GM23338 (cell line): ENCODE results near the gene WDR27. TPM values are rescaled to one million over a fixed set of nuclear protein-coding genes. Genes with fewer than 3 reads are reported as not detected.

Experiments used
- ATAC-seq: fragments of 200-7000 bp; cut with Tn5 transposase; 3 replicates; pipeline ENCODE4 v1.9.1; 2020
- DNase-seq: peaks from one replicate; pipeline ENCODE4 v3.0.0-alpha.2; 2015; ENCODE audit warnings: low spot score
- H2AFZ ChIP-seq: fragments of 200-600 bp; sonication (generic); 2 replicates; pipeline ENCODE4 v1.8.0; 2016; ENCODE audit warnings: antibody characterized with exemption, mild to moderate bottlenecking, moderate library complexity
- H3F3A ChIP-seq: fragments of 200-600 bp; sonication (generic); replicated peaks from 2 replicates; pipeline ENCODE4 v1.8.0; 2017; ENCODE audit warnings: antibody characterized with exemption, mixed run types, low read depth
- H3K27ac ChIP-seq: fragments of 200-600 bp; sonication (generic); 2 replicates; pipeline ENCODE4 v1.6.1; 2016; ENCODE audit warnings: low read depth
- H3K27me3 ChIP-seq: fragments of 200-600 bp; sonication (generic); 2 replicates; pipeline ENCODE4 v1.8.0; 2016; ENCODE audit warnings: mild to moderate bottlenecking, mixed run types, moderate library complexity; ENCODE audit not compliant: insufficient read depth
- H3K36me3 ChIP-seq: fragments of 200-600 bp; sonication (generic); 2 replicates; pipeline ENCODE4 v1.8.0; 2016; ENCODE audit warnings: mild to moderate bottlenecking; ENCODE audit not compliant: insufficient read depth
- H3K4me1 ChIP-seq: fragments of 200-600 bp; sonication (generic); 2 replicates; pipeline ENCODE4 v1.8.0; 2016; ENCODE audit warnings: mild to moderate bottlenecking, moderate library complexity; ENCODE audit not compliant: insufficient read depth
- H3K4me2 ChIP-seq: fragments of 200-600 bp; sonication (generic); 2 replicates; pipeline ENCODE4 v1.7.1; 2017; ENCODE audit warnings: mixed run types
- H3K4me3 ChIP-seq: fragments of 200-600 bp; sonication (generic); 2 replicates; pipeline ENCODE4 v1.6.1; 2016; ENCODE audit warnings: mixed run types
- H3K79me2 ChIP-seq: fragments of 200-600 bp; sonication (generic); replicated peaks from 2 replicates; pipeline ENCODE4 v1.8.0; 2017; ENCODE audit warnings: mild to moderate bottlenecking; ENCODE audit not compliant: insufficient read depth
- H3K9me2 ChIP-seq: fragments of 200-600 bp; sonication (generic); 2 replicates; pipeline ENCODE4 v1.8.0; 2017; ENCODE audit not compliant: insufficient read depth
- H4K20me1 ChIP-seq: fragments of 200-600 bp; sonication (generic); replicated peaks from 2 replicates; pipeline ENCODE4 v1.8.0; 2017; ENCODE audit warnings: mild to moderate bottlenecking; ENCODE audit not compliant: insufficient read depth
- H3K27ac Mint-ChIP-seq: 2 replicates; pipeline ENCODE4 v1.8.0; 2020; ENCODE audit warnings: inconsistent platforms, mild to moderate bottlenecking, moderate library complexity, mixed read lengths
- H3K27me3 Mint-ChIP-seq: 3 replicates; pipeline ENCODE4 v1.8.0; 2022; ENCODE audit warnings: low read depth, mild to moderate bottlenecking, moderate library complexity, mixed read lengths, inconsistent platforms; ENCODE audit not compliant: insufficient read depth, poor library complexity
- H3K36me3 Mint-ChIP-seq: 3 replicates; pipeline ENCODE4 v1.8.0; 2021; ENCODE audit warnings: low read depth, mild to moderate bottlenecking, inconsistent platforms, moderate library complexity, mixed read lengths
- H3K4me1 Mint-ChIP-seq: 3 replicates; pipeline ENCODE4 v1.8.0; 2020; ENCODE audit warnings: mild to moderate bottlenecking, inconsistent platforms, mixed read lengths
- H3K4me3 Mint-ChIP-seq: 3 replicates; pipeline ENCODE4 v1.8.0; 2021; ENCODE audit warnings: moderate library complexity, mild to moderate bottlenecking, inconsistent platforms, mixed read lengths
- H3K9me3 Mint-ChIP-seq: 3 replicates; pipeline ENCODE4 v1.8.0; 2020; ENCODE audit warnings: moderate library complexity, mild to moderate bottlenecking, inconsistent platforms, mixed read lengths
- CREB1 ChIP-seq: fragments of 250-450 bp; sonication (Bioruptor Pico); IDR thresholded peaks from 2 replicates; pipeline ENCODE4 v1.5.0; 2020; ENCODE audit warnings: low read depth, mild to moderate bottlenecking, moderate library complexity
- CTCF ChIP-seq, 2 experiments: fragments of 200-600 bp in 1 of 2; sonication (generic) in 1 of 2; conservative IDR thresholded peaks; 2 replicates each; pipeline versions ENCODE4 v1.5.1 to v1.6.1; 2016 to 2017; ENCODE audit warnings: antibody characterized with exemption in 2 of 2, low read depth in 2 of 2, mild to moderate bottlenecking in 2 of 2, moderate library complexity in 1 of 2
- ETS1 ChIP-seq: IDR thresholded peaks from 2 replicates; pipeline ENCODE4 v1.6.1; 2016; ENCODE audit warnings: antibody characterized with exemption
- EZH2 ChIP-seq: fragments of 200-600 bp; sonication (generic); IDR thresholded peaks from one replicate; pipeline ENCODE4 v1.8.0; 2017; ENCODE audit warnings: antibody characterized with exemption, mild to moderate bottlenecking, low read depth; ENCODE audit not compliant: unreplicated experiment
- EZH2phosphoT487 ChIP-seq: fragments of 200-600 bp; sonication (generic); IDR thresholded peaks from one replicate; pipeline ENCODE4 v1.8.1; 2018; ENCODE audit warnings: antibody characterized with exemption; ENCODE audit not compliant: unreplicated experiment
- JUNB ChIP-seq: IDR thresholded peaks from one replicate; pipeline ENCODE4 v1.6.1; 2016; ENCODE audit warnings: antibody characterized with exemption; ENCODE audit not compliant: unreplicated experiment
- NANOG ChIP-seq: IDR thresholded peaks from 2 replicates; pipeline ENCODE4 v1.6.1; 2016; ENCODE audit warnings: antibody characterized with exemption, borderline replicate concordance
- POLR2AphosphoS5 ChIP-seq: IDR thresholded peaks from 2 replicates; pipeline ENCODE4 v1.6.1; 2016; ENCODE audit warnings: antibody characterized with exemption, low read depth
- REST ChIP-seq: IDR thresholded peaks from one replicate; pipeline ENCODE4 v1.6.1; 2018; ENCODE audit warnings: antibody characterized with exemption; ENCODE audit not compliant: unreplicated experiment
- STAT1 ChIP-seq: IDR thresholded peaks from one replicate; pipeline ENCODE4 v1.6.1; 2016; ENCODE audit warnings: antibody characterized with exemption; ENCODE audit not compliant: unreplicated experiment
- ZNF114 ChIP-seq: fragments of 250-450 bp; sonication (Bioruptor Pico); IDR thresholded peaks from 2 replicates; pipeline ENCODE4 v1.5.0; 2020; ENCODE audit warnings: mild to moderate bottlenecking, moderate library complexity
- ZNF331 ChIP-seq: fragments of 250-450 bp; sonication (Bioruptor Pico); IDR thresholded peaks from 2 replicates; pipeline ENCODE4 v1.5.0; 2020; ENCODE audit warnings: low read depth, mild to moderate bottlenecking, moderate library complexity
- polyA plus RNA-seq: library from polyadenylated mRNA; unstranded; fragments of >200 nt; fragmentation: Nextera tagmentation; extraction: Ambion mirVana; gene quantifications from 2 replicates; pipeline ENCODE4 v1.2.1, GENCODE V29; 2016
- total RNA-seq: library from RNA; depleted of rRNA; stranded (reverse); fragments of >200 nt; shearing (Covaris generic); gene quantifications from 2 replicates; pipeline ENCODE4 v1.2.3, GENCODE V29; 2014

Gene WDR27
- total and polyA plus RNA-seq, 2 experiments from 2014 or later = 55.3 to 80.4 TPM

- TF ChIP-seq EZH2 (no peak), ZNF331 (CRISPR knock-in tag) (no peak), REST (no peak), EZH2phosphoT487 (no peak), STAT1 (no peak), JUNB (no peak), NANOG (no peak), ETS1 (no peak), CREB1 (CRISPR knock-in tag) (no peak)
These were observed 80.5 kb downstream of the WDR27 start (continued) for GRCh38 chr6:169621311-169621710.

- H3K36me3 Mint-ChIP-seq = peaks cover 39% of the 10 kb centered on the region
- no peaks in the 10 kb centered on the region for H3K79me2 ChIP-seq
- TF ChIP-seq REST = no peak
- no peak for TF ChIP-seq CREB1 (CRISPR knock-in tag)
- TF ChIP-seq EZH2phosphoT487 = no peak
- TF ChIP-seq STAT1 = no peak
- no peak for TF ChIP-seq EZH2
- TF ChIP-seq ZNF114 = no peak
- TF ChIP-seq ZNF331 (CRISPR knock-in tag) = no peak
- no peak for TF ChIP-seq NANOG
- no peak for TF ChIP-seq JUNB
- no peak for TF ChIP-seq POLR2AphosphoS5
- no peak for TF ChIP-seq CTCF (conservative IDR thresholded peaks at IDR 0.05; ENCODE audit: low read depth in 2 of 2)
- no peak for TF ChIP-seq ETS1
These were observed 81.4 kb downstream of the WDR27 start for GRCh38 chr6:169620171-169621130.

More at GRCh38 chr6:169620171-169621130, 81.4 kb downstream of the WDR27 start:
- H3K27ac ChIP-seq = peak overlapping the region; percentile 87
- no peak overlapping the region for H2AFZ ChIP-seq
- H3K4me1 Mint-ChIP-seq = peaks cover 51% of the 10 kb centered on the region
- H3F3A ChIP-seq = peaks cover 12% of the 10 kb centered on the region
- peak; percentile 15; the same call in 2 of the 3 replicates for ATAC-seq
- DNase-seq = peak; percentile 43
- peak overlapping the region; percentile 94 for H3K27ac Mint-ChIP-seq
- peak overlapping the region; percentile 60 for H3K4me2 ChIP-seq
- no peaks in the 10 kb centered on the region for H3K36me3 ChIP-seq
- H3K4me1 ChIP-seq = peaks cover 42% of the 10 kb centered on the region
- no peaks in the 10 kb centered on the region for H3K9me2 ChIP-seq
- H3K9me3 Mint-ChIP-seq = peaks cover 5% of the 10 kb centered on the region; the same call in 2 of the 3 replicates
- H3K4me3 Mint-ChIP-seq = peak overlapping the region; percentile 43; the same call in 1 of the 3 replicates
- 0 out of 2 replicates have a peak overlapping the region, but pooled peaks have one; percentile 14 for H3K4me3 ChIP-seq
- H3K27me3 ChIP-seq = no peaks in the 10 kb centered on the region
- H3K27me3 Mint-ChIP-seq = peaks cover 13% of the 10 kb centered on the region
- no peaks in the 10 kb centered on the region for H4K20me1 ChIP-seq
